ENCODE results near the gene ABCC1. TPM values are rescaled to one million over a fixed set of nuclear protein-coding genes. Genes with fewer than 3 reads are reported as not detected.

ABCC1 gene
- total RNA-seq, 2 donors from 2014 or later = 22.0 to 22.2 TPM

- Histone ChIP-seq H3K4me3 (no peak overlapping the region), H3K4me1 (no peaks in the 10 kb centered on the region), H3K27ac (no peak overlapping the region), H3K27me3 (no peaks in the 10 kb centered on the region), H3K9ac (ENCODE audit: low read depth in 2 of 2, low read length in 2 of 2) (peak overlapping the region in 1 of 2 donors; percentile 35), H3K36me3 (no peaks in the 10 kb centered on the region), H3K9me3 (no peaks in the 10 kb centered on the region)
- TF ChIP-seq, protein P1, sequence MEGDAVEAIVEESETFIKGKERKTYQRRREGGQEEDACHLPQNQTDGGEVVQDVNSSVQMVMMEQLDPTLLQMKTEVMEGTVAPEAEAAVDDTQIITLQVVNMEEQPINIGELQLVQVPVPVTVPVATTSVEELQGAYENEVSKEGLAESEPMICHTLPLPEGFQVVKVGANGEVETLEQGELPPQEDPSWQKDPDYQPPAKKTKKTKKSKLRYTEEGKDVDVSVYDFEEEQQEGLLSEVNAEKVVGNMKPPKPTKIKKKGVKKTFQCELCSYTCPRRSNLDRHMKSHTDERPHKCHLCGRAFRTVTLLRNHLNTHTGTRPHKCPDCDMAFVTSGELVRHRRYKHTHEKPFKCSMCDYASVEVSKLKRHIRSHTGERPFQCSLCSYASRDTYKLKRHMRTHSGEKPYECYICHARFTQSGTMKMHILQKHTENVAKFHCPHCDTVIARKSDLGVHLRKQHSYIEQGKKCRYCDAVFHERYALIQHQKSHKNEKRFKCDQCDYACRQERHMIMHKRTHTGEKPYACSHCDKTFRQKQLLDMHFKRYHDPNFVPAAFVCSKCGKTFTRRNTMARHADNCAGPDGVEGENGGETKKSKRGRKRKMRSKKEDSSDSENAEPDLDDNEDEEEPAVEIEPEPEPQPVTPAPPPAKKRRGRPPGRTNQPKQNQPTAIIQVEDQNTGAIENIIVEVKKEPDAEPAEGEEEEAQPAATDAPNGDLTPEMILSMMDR (IDR thresholded peaks at IDR 0.05) = no peak
- no peak for DNase-seq
- intact Hi-C loops (cut with DNase I) = no loop called here
Observed at GRCh38 chr16:15983898-15984297, 34.5 kb downstream of the ABCC1 start.

DNA sequence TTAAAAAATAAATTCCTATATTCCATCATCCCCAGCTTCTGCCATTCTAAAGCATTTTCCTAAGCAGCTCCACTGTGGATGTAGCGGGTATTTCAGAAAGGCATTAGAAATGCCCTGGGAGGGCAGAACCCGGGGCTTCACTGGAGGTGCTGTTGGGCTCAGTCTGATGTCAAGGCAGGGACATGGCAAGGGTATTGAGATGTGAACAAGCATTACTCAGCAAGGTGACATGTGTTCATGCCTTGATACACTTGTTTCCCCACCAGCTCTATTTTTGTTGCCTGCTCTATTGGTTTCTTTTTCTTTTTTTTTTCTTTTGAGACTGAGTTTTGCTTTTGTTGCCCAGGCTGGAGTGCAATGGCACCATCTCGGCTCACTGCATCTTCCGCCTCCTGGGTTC lies 35.7 kb downstream of the ABCC1 start:
- H3K4me1 ChIP-seq = no peaks in the 10 kb centered on the region
- no peaks in the 10 kb centered on the region for H3K9me3 ChIP-seq
- no peak overlapping the region for H3K9ac ChIP-seq (ENCODE audit: low read depth in 2 of 2, low read length in 2 of 2)
- no peaks in the 10 kb centered on the region for H3K27me3 ChIP-seq
- no peak overlapping the region for H3K27ac ChIP-seq
- no peaks in the 10 kb centered on the region for H3K36me3 ChIP-seq
- no peak overlapping the region for H3K4me3 ChIP-seq
- no peak for DNase-seq
- intact Hi-C loops (cut with DNase I) = no loop called here
- TF ChIP-seq, protein P1 (IDR thresholded peaks at IDR 0.05) = no peak

DNA sequence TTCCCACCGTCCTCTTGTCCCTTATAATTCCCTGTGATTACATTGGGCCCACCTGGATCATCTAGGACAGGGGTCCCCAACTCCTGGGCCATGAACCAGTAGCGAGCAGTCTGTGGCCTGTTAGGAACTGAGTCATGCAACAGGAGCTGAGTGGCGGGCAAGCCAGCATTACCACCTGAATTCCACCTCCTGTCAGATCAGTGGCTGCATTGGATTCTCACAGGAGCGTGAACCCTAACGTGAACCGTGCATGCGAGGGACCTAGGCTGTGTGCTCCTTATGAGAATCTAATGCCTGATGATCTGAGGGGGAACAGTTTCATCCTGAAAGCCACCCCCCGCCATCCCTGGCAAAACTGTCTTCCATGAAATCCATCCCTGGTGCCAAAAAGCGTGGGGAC lies 36.8 kb downstream of the ABCC1 start:
- TF ChIP-seq, protein P1 (IDR thresholded peaks at IDR 0.05) = no peak
- Histone ChIP-seq H3K36me3 (no peaks in the 10 kb centered on the region), H3K27ac (no peak overlapping the region), H3K9ac (ENCODE audit: low read depth in 2 of 2, low read length in 2 of 2) (no peak overlapping the region), H3K4me3 (no peak overlapping the region), H3K27me3 (no peaks in the 10 kb centered on the region), H3K4me1 (no peaks in the 10 kb centered on the region), H3K9me3 (no peaks in the 10 kb centered on the region)
- no peak for DNase-seq
- intact Hi-C loops (cut with DNase I) = no loop called here

DNA sequence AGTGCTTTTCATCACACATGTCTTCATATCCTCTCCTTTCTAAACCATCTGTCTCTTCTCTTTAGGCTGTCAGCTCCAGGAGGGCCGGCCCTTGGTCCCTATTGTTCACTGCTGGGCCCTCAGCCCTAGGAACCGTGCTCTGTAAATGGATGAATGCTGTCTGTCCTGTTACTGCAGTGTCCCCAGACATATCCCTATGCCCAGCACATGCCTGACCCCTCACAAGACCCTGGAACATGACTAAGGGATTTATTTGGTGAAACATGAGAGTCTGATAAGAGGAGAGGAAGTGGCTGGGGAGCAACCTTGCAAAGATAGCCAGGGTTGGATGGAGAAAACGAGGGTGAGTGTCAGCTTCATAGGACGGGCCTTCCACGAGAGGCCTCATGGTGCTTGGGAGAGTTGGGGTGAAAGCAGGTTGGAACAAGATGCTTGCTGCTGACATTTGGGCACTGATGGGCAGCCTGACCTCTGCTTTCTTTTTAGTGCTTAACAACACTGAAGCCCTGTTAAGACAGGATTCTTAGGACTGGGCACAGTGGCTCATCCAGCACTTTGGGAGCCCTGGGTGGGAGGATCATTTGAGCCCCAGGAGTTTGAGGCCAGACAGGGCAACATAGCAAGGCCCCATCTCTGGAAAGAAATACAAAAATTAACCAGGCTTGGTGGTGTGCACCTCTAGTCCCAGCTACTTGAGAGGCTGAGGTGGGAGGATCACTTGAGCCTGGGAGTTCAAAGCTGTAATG lies 39.0 kb downstream of the ABCC1 start:
- intact Hi-C loops (cut with DNase I) = no loop called here
- no peaks in the 10 kb centered on the region for H3K36me3 ChIP-seq
- H3K27me3 ChIP-seq = no peaks in the 10 kb centered on the region
- no peak for DNase-seq
- H3K27ac ChIP-seq = peak overlapping the region; percentile 17
- no peaks in the 10 kb centered on the region for H3K4me1 ChIP-seq
- no peak overlapping the region for H3K9ac ChIP-seq (ENCODE audit: low read depth in 2 of 2, low read length in 2 of 2)
- no peak overlapping the region for H3K4me3 ChIP-seq
- H3K9me3 ChIP-seq = no peaks in the 10 kb centered on the region
- TF ChIP-seq, protein P1 (IDR thresholded peaks at IDR 0.05) = no peak

DNA sequence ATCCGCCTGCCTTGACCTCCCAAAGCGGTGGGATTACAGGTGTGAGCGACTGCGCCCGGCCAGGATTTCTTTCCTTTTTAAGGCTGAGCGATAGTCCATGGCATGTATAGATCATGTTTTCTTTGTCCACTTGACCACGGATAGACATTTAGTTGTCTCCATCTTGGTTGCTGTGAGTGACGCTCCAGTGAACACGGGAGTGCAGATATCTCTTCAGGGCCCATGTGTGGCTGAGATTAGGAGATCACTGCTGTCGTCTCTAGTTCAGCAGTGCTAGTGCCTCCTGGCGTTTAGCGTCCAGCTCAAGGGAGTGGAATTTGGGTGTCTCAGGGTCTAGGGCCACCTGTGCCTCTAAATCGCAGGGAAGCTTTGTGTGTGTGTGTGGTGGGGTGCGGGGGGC lies 41.5 kb downstream of the ABCC1 start:
- TF ChIP-seq, protein P1 (IDR thresholded peaks at IDR 0.05) = no peak
- intact Hi-C loops (cut with DNase I) = no loop called here
- no peaks in the 10 kb centered on the region for H3K4me1 ChIP-seq

More for the DNA sequence above, 41.5 kb downstream of the ABCC1 start:
- Histone ChIP-seq H3K9ac (ENCODE audit: low read depth in 2 of 2, low read length in 2 of 2) (no peak overlapping the region), H3K36me3 (no peaks in the 10 kb centered on the region), H3K27me3 (no peaks in the 10 kb centered on the region), H3K9me3 (no peaks in the 10 kb centered on the region), H3K27ac (no peak overlapping the region), H3K4me3 (no peak overlapping the region)
- no peak for DNase-seq

Measured in colonic mucosa (tissue), 4 donors.